NCI-H526 (cell line): Measurements from ENCODE around the gene HDAC4.
A peak's percentile ranks its signal among the peaks of the same experiment; 100 is the strongest.

Experiments
- DNase-seq, 2 experiments: peaks; one replicate each; lab custom pipeline; 2025; lab: John Stamatoyannopoulos, UW

HDAC4 gene

GRCh38 chr2:239012936-239013677, 387.7 kb downstream of the HDAC4 start:
- no peak for DNase-seq

GRCh38 chr2:239012228-239012627, 388.6 kb downstream of the HDAC4 start:
- no peak for DNase-seq

GRCh38 chr2:239009589-239009961, 391.2 kb downstream of the HDAC4 start:
- no peak for DNase-seq

- DNase-seq = no peak
These were observed 391.9 kb downstream of the HDAC4 start for GRCh38 chr2:239008677-239009588.

- no peak for DNase-seq
These were observed 392.8 kb downstream of the HDAC4 start for GRCh38 chr2:239008004-239008403.

GRCh38 chr2:239006622-239007285, 394.1 kb downstream of the HDAC4 start:
- no peak for DNase-seq

- DNase-seq = no peak
These were observed 395.2 kb downstream of the HDAC4 start for GRCh38 chr2:239005586-239005985.

GRCh38 chr2:239004274-239005015, 396.4 kb downstream of the HDAC4 start:
- no peak for DNase-seq

- no peak for DNase-seq
These were observed 397.1 kb downstream of the HDAC4 start for GRCh38 chr2:239003624-239004273.

GRCh38 chr2:239002954-239003623, 397.7 kb downstream of the HDAC4 start:
- peak in 1 of 2 experiments; percentile 23 for DNase-seq

- no peak for DNase-seq
These were observed 398.2 kb downstream of the HDAC4 start for GRCh38 chr2:239002591-239002953.

GRCh38 chr2:239001794-239002193, 399.0 kb downstream of the HDAC4 start:
- no peak for DNase-seq

- no peak for DNase-seq
These were observed 400.2 kb downstream of the HDAC4 start for GRCh38 chr2:239000500-239001073.

- DNase-seq = peak in 1 of 2 experiments; percentile 22
These were observed 400.7 kb downstream of the HDAC4 start for GRCh38 chr2:239000089-239000488.

GRCh38 chr2:238999291-238999741, 401.5 kb downstream of the HDAC4 start:
- DNase-seq = no peak

- DNase-seq = no peak
These were observed 402.0 kb downstream of the HDAC4 start for GRCh38 chr2:238998801-238999200.
